ENCODE results near the gene SYNDIG1.

Gene SYNDIG1

DNA sequence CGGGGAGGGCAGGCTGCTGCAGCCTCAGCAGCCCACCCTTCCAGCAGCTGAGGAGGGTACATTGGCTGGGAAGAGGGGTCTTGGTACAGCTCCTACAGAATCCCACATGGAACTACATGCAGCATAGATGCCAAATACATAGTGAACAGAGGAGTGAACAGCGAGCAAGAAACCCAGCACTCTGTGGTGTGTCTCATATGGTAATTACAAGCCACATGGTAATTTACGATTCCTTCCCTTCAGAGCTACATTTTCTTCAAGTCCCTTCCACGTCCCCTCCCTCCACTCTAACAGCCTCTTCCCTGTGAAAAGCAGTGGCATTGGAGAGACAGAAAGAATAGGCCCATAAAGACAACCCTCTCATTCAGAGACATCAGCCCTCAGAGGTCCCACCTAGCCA lies 167.7 kb downstream of the SYNDIG1 start:
- Histone ChIP-seq H3K4me3 (ENCODE audit: severe bottlenecking) (no peak overlapping the region), H3K27ac (ENCODE audit: poor library complexity, severe bottlenecking) (no peak overlapping the region), H3K27me3 (ENCODE audit: insufficient read depth, poor library complexity, severe bottlenecking) (no peaks in the 10 kb centered on the region), H3K4me1 (ENCODE audit: insufficient read depth, poor library complexity, severe bottlenecking) (no peaks in the 10 kb centered on the region), H3K36me3 (ENCODE audit: low read depth) (no peaks in the 10 kb centered on the region), H3K9me3 (ENCODE audit: severe bottlenecking) (no peaks in the 10 kb centered on the region)
- TF ChIP-seq, protein P1, sequence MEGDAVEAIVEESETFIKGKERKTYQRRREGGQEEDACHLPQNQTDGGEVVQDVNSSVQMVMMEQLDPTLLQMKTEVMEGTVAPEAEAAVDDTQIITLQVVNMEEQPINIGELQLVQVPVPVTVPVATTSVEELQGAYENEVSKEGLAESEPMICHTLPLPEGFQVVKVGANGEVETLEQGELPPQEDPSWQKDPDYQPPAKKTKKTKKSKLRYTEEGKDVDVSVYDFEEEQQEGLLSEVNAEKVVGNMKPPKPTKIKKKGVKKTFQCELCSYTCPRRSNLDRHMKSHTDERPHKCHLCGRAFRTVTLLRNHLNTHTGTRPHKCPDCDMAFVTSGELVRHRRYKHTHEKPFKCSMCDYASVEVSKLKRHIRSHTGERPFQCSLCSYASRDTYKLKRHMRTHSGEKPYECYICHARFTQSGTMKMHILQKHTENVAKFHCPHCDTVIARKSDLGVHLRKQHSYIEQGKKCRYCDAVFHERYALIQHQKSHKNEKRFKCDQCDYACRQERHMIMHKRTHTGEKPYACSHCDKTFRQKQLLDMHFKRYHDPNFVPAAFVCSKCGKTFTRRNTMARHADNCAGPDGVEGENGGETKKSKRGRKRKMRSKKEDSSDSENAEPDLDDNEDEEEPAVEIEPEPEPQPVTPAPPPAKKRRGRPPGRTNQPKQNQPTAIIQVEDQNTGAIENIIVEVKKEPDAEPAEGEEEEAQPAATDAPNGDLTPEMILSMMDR (IDR thresholded peaks at IDR 0.05; ENCODE audit: poor library complexity, severe bottlenecking), result no peak
- DNase-seq (ENCODE audit: low spot score) (no peak), ATAC-seq (ENCODE audit: low read depth) (no peak)

DNA sequence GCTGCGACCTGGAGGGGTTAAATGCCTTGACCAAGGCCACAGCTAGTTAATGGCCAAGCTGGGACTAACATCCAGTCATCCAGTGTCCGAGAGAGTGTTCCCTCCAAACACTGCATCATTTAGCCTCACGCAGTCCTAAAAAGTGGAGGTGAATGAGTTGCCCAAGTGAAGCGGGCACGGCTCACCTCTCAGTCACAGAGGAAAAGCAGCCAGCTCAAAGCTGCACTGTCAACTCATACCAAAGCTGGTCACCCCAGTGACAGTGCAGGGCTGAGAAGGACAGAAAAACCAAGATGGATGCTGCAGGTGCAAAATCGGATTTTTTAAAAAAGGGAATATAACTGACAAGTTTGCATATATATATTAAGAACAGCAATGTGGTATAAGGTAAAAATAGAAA lies 168.5 kb downstream of the SYNDIG1 start:
- Histone ChIP-seq H3K36me3 (ENCODE audit: low read depth) (no peaks in the 10 kb centered on the region), H3K27ac (ENCODE audit: poor library complexity, severe bottlenecking) (no peak overlapping the region), H3K9me3 (ENCODE audit: severe bottlenecking) (no peaks in the 10 kb centered on the region), H3K27me3 (ENCODE audit: insufficient read depth, poor library complexity, severe bottlenecking) (no peaks in the 10 kb centered on the region), H3K4me3 (ENCODE audit: severe bottlenecking) (no peak overlapping the region), H3K4me1 (ENCODE audit: insufficient read depth, poor library complexity, severe bottlenecking) (no peaks in the 10 kb centered on the region)
- TF ChIP-seq, protein P1 (IDR thresholded peaks at IDR 0.05; ENCODE audit: poor library complexity, severe bottlenecking), result no peak
- ATAC-seq (ENCODE audit: low read depth) (no peak), DNase-seq (ENCODE audit: low spot score) (no peak)

DNA sequence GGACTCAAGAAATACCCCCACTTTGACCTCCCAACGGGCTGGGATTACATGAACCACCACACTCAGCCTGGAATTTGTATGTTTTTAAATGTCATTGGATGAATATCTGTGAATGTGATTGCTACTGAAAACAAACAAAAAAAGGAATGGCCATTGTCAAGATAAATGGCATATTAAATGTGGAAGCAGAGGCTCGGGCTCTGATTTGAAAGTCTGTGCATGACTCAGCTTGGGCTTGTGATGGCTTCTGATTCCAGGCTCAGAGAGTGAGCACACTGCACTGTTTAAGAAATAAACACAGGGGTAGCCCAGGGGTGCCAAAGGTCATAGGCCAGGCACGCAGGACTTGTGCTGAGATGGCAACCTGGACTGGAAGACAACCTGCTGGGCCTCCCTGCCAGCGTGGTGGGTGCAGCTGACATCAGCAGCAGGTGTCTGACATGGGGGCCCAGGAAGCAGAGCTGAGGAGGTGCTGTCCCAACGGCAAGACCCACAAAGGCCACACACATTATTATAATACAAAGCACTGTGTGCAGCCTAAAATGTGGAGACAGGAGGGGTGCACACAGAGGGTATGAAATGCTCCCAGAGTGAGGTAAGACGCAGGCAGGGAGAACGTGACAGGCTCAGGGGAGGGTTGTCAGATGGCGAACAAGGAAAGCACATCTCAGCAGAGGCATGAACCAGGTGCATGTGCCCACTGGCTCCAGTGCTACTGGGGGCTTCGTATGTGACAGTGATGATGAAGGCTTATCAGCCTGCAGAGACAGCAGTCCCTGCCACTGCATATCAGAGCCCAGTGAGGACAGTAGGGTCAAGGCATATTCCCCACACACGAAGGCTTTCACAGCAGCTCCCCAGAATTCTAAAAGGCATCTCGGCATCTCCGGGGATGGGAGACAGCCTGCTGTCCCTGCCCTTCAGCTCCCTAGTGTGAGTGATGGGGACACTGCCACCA lies 169.4 kb downstream of the SYNDIG1 start:
- TF ChIP-seq, protein P1 (IDR thresholded peaks at IDR 0.05; ENCODE audit: poor library complexity, severe bottlenecking), result no peak
- Histone ChIP-seq H3K36me3 (ENCODE audit: low read depth) (no peaks in the 10 kb centered on the region), H3K4me3 (ENCODE audit: severe bottlenecking) (no peak overlapping the region), H3K9me3 (ENCODE audit: severe bottlenecking) (no peaks in the 10 kb centered on the region), H3K4me1 (ENCODE audit: insufficient read depth, poor library complexity, severe bottlenecking) (no peaks in the 10 kb centered on the region), H3K27me3 (ENCODE audit: insufficient read depth, poor library complexity, severe bottlenecking) (no peaks in the 10 kb centered on the region), H3K27ac (ENCODE audit: poor library complexity, severe bottlenecking) (no peak overlapping the region)
- DNase-seq (ENCODE audit: low spot score), result no peak
- ATAC-seq (ENCODE audit: low read depth), result no peak

DNA sequence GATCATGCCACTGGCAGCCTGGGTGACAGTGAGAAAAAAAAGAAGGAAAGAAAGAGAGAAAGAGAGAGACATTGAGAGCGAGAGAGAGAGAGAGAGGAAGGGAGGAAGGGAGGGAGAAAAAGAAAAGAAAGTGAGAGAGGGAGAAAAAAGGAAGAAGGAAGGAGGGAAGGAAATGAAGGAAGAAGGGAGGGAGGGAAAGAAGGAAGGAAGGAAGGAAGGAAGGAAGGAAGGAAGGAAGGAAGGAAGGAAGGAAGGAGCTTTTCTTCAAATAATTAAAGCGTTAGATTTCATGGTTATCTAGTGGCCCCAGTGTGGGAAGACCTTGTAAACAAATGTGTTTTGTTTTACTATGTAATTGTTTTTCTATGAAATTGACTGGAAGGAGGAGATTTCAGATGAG lies 170.8 kb downstream of the SYNDIG1 start:
- TF ChIP-seq, protein P1 (IDR thresholded peaks at IDR 0.05; ENCODE audit: poor library complexity, severe bottlenecking), result no peak
- no peaks in the 10 kb centered on the region for H3K4me1 ChIP-seq (ENCODE audit: insufficient read depth, poor library complexity, severe bottlenecking)
- no peak overlapping the region for H3K4me3 ChIP-seq (ENCODE audit: severe bottlenecking)
- H3K36me3 ChIP-seq (ENCODE audit: low read depth), result no peaks in the 10 kb centered on the region
- no peaks in the 10 kb centered on the region for H3K27me3 ChIP-seq (ENCODE audit: insufficient read depth, poor library complexity, severe bottlenecking)
- no peak for DNase-seq (ENCODE audit: low spot score)
- H3K9me3 ChIP-seq (ENCODE audit: severe bottlenecking), result no peaks in the 10 kb centered on the region
- no peak overlapping the region for H3K27ac ChIP-seq (ENCODE audit: poor library complexity, severe bottlenecking)
- ATAC-seq (ENCODE audit: low read depth), result no peak

DNA sequence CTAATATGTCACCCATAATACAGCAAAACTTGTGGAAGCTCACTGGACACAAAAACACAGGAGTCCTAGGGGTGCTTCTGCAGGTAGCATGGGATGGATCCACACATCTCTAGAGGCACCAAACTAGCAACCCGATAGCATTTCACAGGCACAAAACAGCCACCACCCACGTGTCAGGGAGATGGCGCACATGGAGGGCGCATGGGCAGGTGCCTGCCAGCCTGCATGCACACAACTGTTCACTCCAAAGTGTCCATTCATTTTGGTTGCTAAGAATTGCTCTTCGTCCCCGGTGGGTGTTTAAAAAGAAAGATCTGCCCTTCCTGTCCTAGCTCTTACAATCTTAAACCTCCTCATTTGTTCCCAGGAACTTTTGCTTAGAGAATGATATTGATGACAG lies 171.3 kb downstream of the SYNDIG1 start:
- ATAC-seq (ENCODE audit: low read depth) (no peak), DNase-seq (ENCODE audit: low spot score) (no peak)
- Histone ChIP-seq H3K27ac (ENCODE audit: poor library complexity, severe bottlenecking) (no peak overlapping the region), H3K4me1 (ENCODE audit: insufficient read depth, poor library complexity, severe bottlenecking) (no peaks in the 10 kb centered on the region), H3K9me3 (ENCODE audit: severe bottlenecking) (no peaks in the 10 kb centered on the region), H3K36me3 (ENCODE audit: low read depth) (no peaks in the 10 kb centered on the region), H3K27me3 (ENCODE audit: insufficient read depth, poor library complexity, severe bottlenecking) (no peaks in the 10 kb centered on the region), H3K4me3 (ENCODE audit: severe bottlenecking) (no peak overlapping the region)
- TF ChIP-seq, protein P1 (IDR thresholded peaks at IDR 0.05; ENCODE audit: poor library complexity, severe bottlenecking), result no peak

All from RWPE2 (cell line).